Nasal cavity respiratory epithelium epithelial cell of viscerocranial mucosa (primary cell): ENCODE measurements around the gene PLA2G10. TPM values are rescaled to one million over a fixed set of nuclear protein-coding genes. Genes with fewer than 3 reads are reported as not detected.

Experiments used
- total RNA-seq: library from RNA; depleted of rRNA; stranded (reverse); fragments of >200 nt; gene quantifications from 2 replicates; pipeline ENCODE4 v1.2.3, GENCODE V29; 2014

PLA2G10 gene
- total RNA-seq: 0.34 TPM in 1 of 2 replicates, not detected in the other

GRCh38 chr16:14694129-14694528 lies at the start of gene PLA2G10:
PLA2G10 (minus strand) TSS chr16:14694308; CDS start chr16:14694229, 79 bp downstream.

GRCh38 chr16:14742273-14743128 lies 48.4 kb upstream of the PLA2G10 start, which contains the start of gene NPIPA2:
NPIPA2 (plus strand) TSS chr16:14742533; CDS start chr16:14748066, 5,533 bp downstream.

DNA sequence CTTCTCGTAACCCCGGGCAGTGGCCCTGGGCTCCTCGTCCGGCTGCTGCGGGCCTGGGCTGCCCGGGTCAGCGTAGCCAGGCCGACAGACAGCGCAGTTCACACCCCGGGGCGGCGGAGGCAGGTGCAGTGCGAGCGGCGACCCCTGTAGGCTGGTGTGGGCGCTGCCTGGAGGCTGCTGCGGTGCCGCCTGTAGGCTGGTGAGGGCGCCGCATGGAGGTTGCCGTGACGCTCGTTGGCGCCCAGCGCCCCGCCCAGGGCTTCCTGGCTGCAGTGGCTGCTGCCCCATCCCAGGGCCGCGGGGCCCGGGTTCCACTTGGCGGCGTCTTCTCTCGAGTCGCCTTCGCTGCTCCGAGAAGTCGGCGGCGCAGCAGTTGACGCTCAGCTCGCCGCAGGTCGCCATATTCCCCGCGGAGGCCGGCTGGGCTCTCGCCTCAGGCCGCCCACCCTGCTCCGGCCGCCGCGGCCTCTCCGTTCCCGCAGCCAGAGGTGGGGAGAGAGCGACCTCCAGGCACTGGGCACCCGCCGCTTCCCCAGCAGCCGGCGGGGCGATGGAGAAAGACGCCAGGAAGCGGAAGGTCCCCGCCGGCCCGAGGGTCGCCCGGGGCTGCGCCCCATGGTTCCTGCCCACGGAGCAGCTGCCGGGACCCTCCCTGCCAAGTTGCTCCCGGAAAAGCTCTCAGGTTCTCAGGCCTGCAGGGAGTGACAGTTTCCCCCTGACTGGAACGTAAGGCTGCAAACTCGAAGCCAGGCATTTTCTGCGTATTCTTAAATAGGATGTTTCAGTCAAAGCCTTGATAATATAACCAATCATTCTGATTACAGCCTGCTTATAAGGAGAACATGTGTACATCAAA lies 9.3 kb upstream of the PLA2G10 start, which contains the start of gene NPIPA3:
Gene NPIPA3, plus strand, starts transcription at position 256 of the 856 bp plus-strand sequence. CDS start 5,533 bp downstream, outside the sequence.

GRCh38 chr16:14632693-14633569 lies 61.2 kb downstream of the PLA2G10 start, which contains the start of gene BFAR:
BFAR (plus strand) TSS chr16:14632951; CDS start chr16:14644347, 11,396 bp downstream.

GRCh38 chr16:14629919-14630619 lies 64.0 kb downstream of the PLA2G10 start, which contains the start of gene PARN:
PARN (minus strand) TSS chr16:14630260; CDS start chr16:14630125, 135 bp downstream.

Other genes with a start within 250 kb of the PLA2G10 start
- 29.7 and 41.1 TPM in 2 replicates for gene PARN, start 64.0 kb downstream of the PLA2G10 start, total RNA-seq
- gene BFAR, start 61.4 kb downstream of the PLA2G10 start, total RNA-seq: 69.0 and 70.3 TPM in 2 replicates
- gene NPIPA3, start 9.1 kb upstream of the PLA2G10 start, total RNA-seq: 0.34 and 1.1 TPM in 2 replicates
- 0.34 and 1.1 TPM in 2 replicates for gene NPIPA2, start 48.2 kb upstream of the PLA2G10 start, total RNA-seq
- gene NOMO1, start 139.4 kb upstream of the PLA2G10 start, total RNA-seq: 140 and 209 TPM in 2 replicates
- 40.7 and 115 TPM in 2 replicates for gene NPIPA1, start 243.1 kb upstream of the PLA2G10 start, total RNA-seq